Camera-type eye (tissue), 1 donor: ENCODE results near the gene WDR37. TPM values are rescaled to one million over a fixed set of nuclear protein-coding genes. Genes with fewer than 3 reads are reported as not detected.

Experiments
- total RNA-seq: library from RNA; depleted of rRNA; stranded (reverse); fragments of >200 nt; gene quantifications from one replicate; pipeline ENCODE4 v1.2.3, GENCODE V29; 2014

WDR37 gene, protein sequence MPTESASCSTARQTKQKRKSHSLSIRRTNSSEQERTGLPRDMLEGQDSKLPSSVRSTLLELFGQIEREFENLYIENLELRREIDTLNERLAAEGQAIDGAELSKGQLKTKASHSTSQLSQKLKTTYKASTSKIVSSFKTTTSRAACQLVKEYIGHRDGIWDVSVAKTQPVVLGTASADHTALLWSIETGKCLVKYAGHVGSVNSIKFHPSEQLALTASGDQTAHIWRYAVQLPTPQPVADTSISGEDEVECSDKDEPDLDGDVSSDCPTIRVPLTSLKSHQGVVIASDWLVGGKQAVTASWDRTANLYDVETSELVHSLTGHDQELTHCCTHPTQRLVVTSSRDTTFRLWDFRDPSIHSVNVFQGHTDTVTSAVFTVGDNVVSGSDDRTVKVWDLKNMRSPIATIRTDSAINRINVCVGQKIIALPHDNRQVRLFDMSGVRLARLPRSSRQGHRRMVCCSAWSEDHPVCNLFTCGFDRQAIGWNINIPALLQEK
- total RNA-seq = 24.0 TPM

DNA sequence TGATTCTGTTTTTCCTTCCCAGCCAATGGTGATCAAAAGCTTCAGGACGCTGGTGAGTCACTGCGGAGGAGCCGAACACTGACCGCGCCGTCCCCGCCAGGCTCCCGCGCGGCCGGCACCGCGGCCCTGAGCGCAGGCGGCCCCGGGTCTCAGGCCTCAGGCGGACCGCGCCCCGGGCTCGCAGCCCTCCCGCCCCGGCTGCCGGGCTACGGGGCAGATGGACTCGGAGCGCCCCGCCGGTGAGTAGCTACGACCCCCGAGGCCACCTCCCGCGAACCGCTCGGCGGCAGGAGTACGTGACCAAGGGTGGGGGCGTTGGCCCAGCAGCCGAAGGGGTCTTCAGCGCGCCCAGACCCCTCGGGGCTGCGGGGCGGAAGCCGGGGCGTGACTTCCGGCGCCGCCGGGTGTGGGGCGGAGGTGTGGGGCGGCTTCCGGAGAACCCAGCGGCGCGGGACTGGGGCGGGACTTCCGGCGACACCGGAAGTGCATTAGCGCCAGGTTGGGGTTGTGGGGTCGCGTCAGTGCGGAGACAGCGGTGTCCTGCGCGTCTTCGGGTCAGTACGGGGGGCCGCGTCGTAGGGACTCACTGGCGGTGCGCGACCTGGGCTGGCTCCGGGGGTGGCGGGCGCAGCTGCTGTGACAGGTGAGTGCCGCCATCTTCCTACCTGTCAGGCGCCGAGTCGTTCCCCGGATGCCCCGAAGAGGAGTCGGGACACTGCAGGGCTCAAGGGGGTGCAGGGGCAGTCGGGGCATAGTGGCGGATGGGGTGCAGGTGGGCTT, at the start of gene WDR37:
Gene WDR37, plus strand, starts transcription at position 60 of the 780 bp plus-strand sequence. CDS start 15,771 bp downstream, outside the sequence.

DNA sequence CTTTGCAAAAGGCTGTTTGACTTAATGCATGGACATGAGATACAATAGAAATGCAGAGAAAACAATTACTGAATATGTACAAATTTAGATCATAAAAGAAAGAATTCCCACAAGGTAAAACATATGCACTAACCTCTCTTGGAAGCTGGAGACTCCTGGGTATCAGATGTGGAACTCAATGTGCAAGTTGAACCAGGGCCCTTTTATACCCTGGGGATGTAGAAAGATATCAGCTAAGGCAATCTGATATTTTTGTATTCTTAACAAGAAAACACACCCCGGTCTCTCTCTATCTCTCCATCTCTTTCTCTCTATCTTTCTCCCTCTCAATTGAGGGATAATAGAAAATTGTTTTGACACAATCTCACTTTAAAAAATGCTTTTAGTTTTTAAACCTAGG, 30.5 kb upstream of the WDR37 start, which contains the start of gene IDI2:
Gene IDI2, minus strand, starts transcription at position 177 of the 400 bp plus-strand sequence. CDS start 1,136 bp downstream, outside the sequence.

DNA sequence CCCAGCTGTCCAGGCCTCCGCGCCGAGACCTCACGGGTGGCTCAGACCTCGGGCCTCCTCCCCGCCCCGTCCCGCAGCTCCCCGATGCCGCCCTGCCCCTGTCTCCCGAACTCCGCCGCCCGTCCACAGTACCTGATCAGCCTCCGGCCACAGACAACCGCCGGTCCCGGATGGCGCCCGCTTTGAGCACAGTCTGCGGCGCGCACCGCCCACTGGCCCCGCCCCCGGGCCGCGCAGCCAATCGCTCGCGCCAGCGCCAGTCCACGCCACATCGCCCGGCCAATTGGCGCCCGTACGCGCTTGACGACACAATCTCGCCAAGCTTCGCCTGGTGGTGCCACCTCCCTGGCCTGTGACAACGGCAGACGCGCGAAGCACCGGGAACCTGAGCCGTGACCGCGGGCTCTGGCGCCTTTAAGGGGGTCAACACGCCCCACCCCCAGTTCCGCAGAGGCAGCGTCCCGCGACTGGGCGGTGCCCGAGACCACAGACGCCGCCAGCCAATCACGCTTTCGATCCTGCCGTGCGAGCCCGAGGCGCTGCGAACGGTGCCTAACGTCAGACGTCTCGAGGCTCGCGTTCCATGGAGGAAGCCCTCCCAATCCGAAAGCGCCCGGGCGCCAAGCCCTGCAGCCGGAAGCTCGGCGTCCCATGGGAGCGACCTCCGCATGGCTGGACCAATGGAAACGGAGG, 7.3 kb upstream of the WDR37 start, which contains the start of gene IDI1:
Gene IDI1, minus strand, starts transcription at position 388 of the 693 bp plus-strand sequence. Its CDS starts 116 bp downstream, at position 272.

Other genes with a start within 250 kb of the WDR37 start
- gene LARP4B, start 124.7 kb upstream of the WDR37 start, total RNA-seq = 54.6 TPM
- gene GTPBP4, start 68.0 kb upstream of the WDR37 start, total RNA-seq = 26.1 TPM
- gene IDI2, start 30.5 kb upstream of the WDR37 start, total RNA-seq = not detected
- gene IDI1, start 7.3 kb upstream of the WDR37 start, total RNA-seq = 72.8 TPM